GM23338 (cell line): ENCODE measurements around the gene COL5A2. TPM values are rescaled to one million over a fixed set of nuclear protein-coding genes. Genes with fewer than 3 reads are reported as not detected.

Experiments used
- ATAC-seq: fragments of 200-7000 bp; cut with Tn5 transposase; 3 replicates; pipeline ENCODE4 v1.9.1; 2020
- DNase-seq: peaks from one replicate; pipeline ENCODE4 v3.0.0-alpha.2; 2015; ENCODE audit warnings: low spot score
- H2AFZ ChIP-seq: fragments of 200-600 bp; sonication (generic); 2 replicates; pipeline ENCODE4 v1.8.0; 2016; ENCODE audit warnings: antibody characterized with exemption, mild to moderate bottlenecking, moderate library complexity
- H3F3A ChIP-seq: fragments of 200-600 bp; sonication (generic); replicated peaks from 2 replicates; pipeline ENCODE4 v1.8.0; 2017; ENCODE audit warnings: antibody characterized with exemption, mixed run types, low read depth
- H3K27ac ChIP-seq: fragments of 200-600 bp; sonication (generic); 2 replicates; pipeline ENCODE4 v1.6.1; 2016; ENCODE audit warnings: low read depth
- H3K27me3 ChIP-seq: fragments of 200-600 bp; sonication (generic); 2 replicates; pipeline ENCODE4 v1.8.0; 2016; ENCODE audit warnings: mild to moderate bottlenecking, mixed run types, moderate library complexity; ENCODE audit not compliant: insufficient read depth
- H3K36me3 ChIP-seq: fragments of 200-600 bp; sonication (generic); 2 replicates; pipeline ENCODE4 v1.8.0; 2016; ENCODE audit warnings: mild to moderate bottlenecking; ENCODE audit not compliant: insufficient read depth
- H3K4me1 ChIP-seq: fragments of 200-600 bp; sonication (generic); 2 replicates; pipeline ENCODE4 v1.8.0; 2016; ENCODE audit warnings: mild to moderate bottlenecking, moderate library complexity; ENCODE audit not compliant: insufficient read depth
- H3K4me2 ChIP-seq: fragments of 200-600 bp; sonication (generic); 2 replicates; pipeline ENCODE4 v1.7.1; 2017; ENCODE audit warnings: mixed run types
- H3K4me3 ChIP-seq: fragments of 200-600 bp; sonication (generic); 2 replicates; pipeline ENCODE4 v1.6.1; 2016; ENCODE audit warnings: mixed run types
- H3K79me2 ChIP-seq: fragments of 200-600 bp; sonication (generic); replicated peaks from 2 replicates; pipeline ENCODE4 v1.8.0; 2017; ENCODE audit warnings: mild to moderate bottlenecking; ENCODE audit not compliant: insufficient read depth
- H3K9me2 ChIP-seq: fragments of 200-600 bp; sonication (generic); 2 replicates; pipeline ENCODE4 v1.8.0; 2017; ENCODE audit not compliant: insufficient read depth
- H4K20me1 ChIP-seq: fragments of 200-600 bp; sonication (generic); replicated peaks from 2 replicates; pipeline ENCODE4 v1.8.0; 2017; ENCODE audit warnings: mild to moderate bottlenecking; ENCODE audit not compliant: insufficient read depth
- H3K27ac Mint-ChIP-seq: 2 replicates; pipeline ENCODE4 v1.8.0; 2020; ENCODE audit warnings: inconsistent platforms, mild to moderate bottlenecking, moderate library complexity, mixed read lengths
- H3K27me3 Mint-ChIP-seq: 3 replicates; pipeline ENCODE4 v1.8.0; 2022; ENCODE audit warnings: low read depth, mild to moderate bottlenecking, moderate library complexity, mixed read lengths, inconsistent platforms; ENCODE audit not compliant: insufficient read depth, poor library complexity
- H3K36me3 Mint-ChIP-seq: 3 replicates; pipeline ENCODE4 v1.8.0; 2021; ENCODE audit warnings: low read depth, mild to moderate bottlenecking, inconsistent platforms, moderate library complexity, mixed read lengths
- H3K4me1 Mint-ChIP-seq: 3 replicates; pipeline ENCODE4 v1.8.0; 2020; ENCODE audit warnings: mild to moderate bottlenecking, inconsistent platforms, mixed read lengths
- H3K4me3 Mint-ChIP-seq: 3 replicates; pipeline ENCODE4 v1.8.0; 2021; ENCODE audit warnings: moderate library complexity, mild to moderate bottlenecking, inconsistent platforms, mixed read lengths
- H3K9me3 Mint-ChIP-seq: 3 replicates; pipeline ENCODE4 v1.8.0; 2020; ENCODE audit warnings: moderate library complexity, mild to moderate bottlenecking, inconsistent platforms, mixed read lengths
- CREB1 ChIP-seq: fragments of 250-450 bp; sonication (Bioruptor Pico); IDR thresholded peaks from 2 replicates; pipeline ENCODE4 v1.5.0; 2020; ENCODE audit warnings: low read depth, mild to moderate bottlenecking, moderate library complexity
- ETS1 ChIP-seq: IDR thresholded peaks from 2 replicates; pipeline ENCODE4 v1.6.1; 2016; ENCODE audit warnings: antibody characterized with exemption
- EZH2 ChIP-seq: fragments of 200-600 bp; sonication (generic); IDR thresholded peaks from one replicate; pipeline ENCODE4 v1.8.0; 2017; ENCODE audit warnings: antibody characterized with exemption, mild to moderate bottlenecking, low read depth; ENCODE audit not compliant: unreplicated experiment
- POLR2AphosphoS5 ChIP-seq: IDR thresholded peaks from 2 replicates; pipeline ENCODE4 v1.6.1; 2016; ENCODE audit warnings: antibody characterized with exemption, low read depth
- STAT1 ChIP-seq: IDR thresholded peaks from one replicate; pipeline ENCODE4 v1.6.1; 2016; ENCODE audit warnings: antibody characterized with exemption; ENCODE audit not compliant: unreplicated experiment
- ZNF331 ChIP-seq: fragments of 250-450 bp; sonication (Bioruptor Pico); IDR thresholded peaks from 2 replicates; pipeline ENCODE4 v1.5.0; 2020; ENCODE audit warnings: low read depth, mild to moderate bottlenecking, moderate library complexity
- ZNF462 ChIP-seq: fragments of 250-450 bp; sonication (Bioruptor Pico); IDR thresholded peaks from 2 replicates; pipeline ENCODE4 v1.5.0; 2020; ENCODE audit warnings: mild to moderate bottlenecking, moderate library complexity
- polyA plus RNA-seq: library from polyadenylated mRNA; unstranded; fragments of >200 nt; fragmentation: Nextera tagmentation; extraction: Ambion mirVana; gene quantifications from 2 replicates; pipeline ENCODE4 v1.2.1, GENCODE V29; 2016
- total RNA-seq: library from RNA; depleted of rRNA; stranded (reverse); fragments of >200 nt; shearing (Covaris generic); gene quantifications from 2 replicates; pipeline ENCODE4 v1.2.3, GENCODE V29; 2014
- TF ChIP-seq, protein P1 (sequence below): IDR thresholded peaks from one replicate; pipeline ENCODE4 v1.6.1; 2018; ENCODE audit warnings: antibody characterized with exemption; ENCODE audit not compliant: unreplicated experiment

Gene COL5A2
- total and polyA plus RNA-seq, 2 experiments from 2014 or later: 6.7 to 19.7 TPM

- Mint-ChIP-seq H3K27me3 (no peaks in the 10 kb centered on the region), H3K4me3 (no peak overlapping the region), H3K4me1 (peaks cover 8% of the 10 kb centered on the region), H3K36me3 (no peaks in the 10 kb centered on the region), H3K27ac (no peak overlapping the region), H3K9me3 (no peaks in the 10 kb centered on the region)
- TF ChIP-seq ZNF331 (CRISPR knock-in tag) (no peak), CREB1 (CRISPR knock-in tag) (no peak), POLR2AphosphoS5 (no peak), EZH2 (no peak), ETS1 (no peak), ZNF462 (CRISPR knock-in tag) (no peak), STAT1 (no peak)
- TF ChIP-seq, protein P1, sequence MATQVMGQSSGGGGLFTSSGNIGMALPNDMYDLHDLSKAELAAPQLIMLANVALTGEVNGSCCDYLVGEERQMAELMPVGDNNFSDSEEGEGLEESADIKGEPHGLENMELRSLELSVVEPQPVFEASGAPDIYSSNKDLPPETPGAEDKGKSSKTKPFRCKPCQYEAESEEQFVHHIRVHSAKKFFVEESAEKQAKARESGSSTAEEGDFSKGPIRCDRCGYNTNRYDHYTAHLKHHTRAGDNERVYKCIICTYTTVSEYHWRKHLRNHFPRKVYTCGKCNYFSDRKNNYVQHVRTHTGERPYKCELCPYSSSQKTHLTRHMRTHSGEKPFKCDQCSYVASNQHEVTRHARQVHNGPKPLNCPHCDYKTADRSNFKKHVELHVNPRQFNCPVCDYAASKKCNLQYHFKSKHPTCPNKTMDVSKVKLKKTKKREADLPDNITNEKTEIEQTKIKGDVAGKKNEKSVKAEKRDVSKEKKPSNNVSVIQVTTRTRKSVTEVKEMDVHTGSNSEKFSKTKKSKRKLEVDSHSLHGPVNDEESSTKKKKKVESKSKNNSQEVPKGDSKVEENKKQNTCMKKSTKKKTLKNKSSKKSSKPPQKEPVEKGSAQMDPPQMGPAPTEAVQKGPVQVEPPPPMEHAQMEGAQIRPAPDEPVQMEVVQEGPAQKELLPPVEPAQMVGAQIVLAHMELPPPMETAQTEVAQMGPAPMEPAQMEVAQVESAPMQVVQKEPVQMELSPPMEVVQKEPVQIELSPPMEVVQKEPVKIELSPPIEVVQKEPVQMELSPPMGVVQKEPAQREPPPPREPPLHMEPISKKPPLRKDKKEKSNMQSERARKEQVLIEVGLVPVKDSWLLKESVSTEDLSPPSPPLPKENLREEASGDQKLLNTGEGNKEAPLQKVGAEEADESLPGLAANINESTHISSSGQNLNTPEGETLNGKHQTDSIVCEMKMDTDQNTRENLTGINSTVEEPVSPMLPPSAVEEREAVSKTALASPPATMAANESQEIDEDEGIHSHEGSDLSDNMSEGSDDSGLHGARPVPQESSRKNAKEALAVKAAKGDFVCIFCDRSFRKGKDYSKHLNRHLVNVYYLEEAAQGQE: no peak
- H2AFZ ChIP-seq: no peak overlapping the region
- H3K79me2 ChIP-seq: no peaks in the 10 kb centered on the region
- H3K4me1 ChIP-seq: peaks cover 4% of the 10 kb centered on the region; the same call in 1 of the 2 replicates
- no peaks in the 10 kb centered on the region for H3K27me3 ChIP-seq
- no peaks in the 10 kb centered on the region for H3K9me2 ChIP-seq
- H3K27ac ChIP-seq: no peak overlapping the region
- no peaks in the 10 kb centered on the region for H3K36me3 ChIP-seq
- H3F3A ChIP-seq: no peaks in the 10 kb centered on the region
- DNase-seq (no peak), ATAC-seq (no peak)
- no peak overlapping the region for H3K4me2 ChIP-seq
- no peaks in the 10 kb centered on the region for H4K20me1 ChIP-seq
- no peak overlapping the region for H3K4me3 ChIP-seq
These were observed 45.5 kb upstream of the COL5A2 start for GRCh38 chr2:189225032-189225431.
